HepG2 (cell line): Measurements from ENCODE around the gene AKR1C2. TPM values are rescaled to one million over a fixed set of nuclear protein-coding genes. Genes with fewer than 3 reads are reported as not detected.

Experiments
- ATAC-seq: fragments of 200-7000 bp; cut with Tn5 transposase; 3 replicates; pipeline ENCODE4 v1.9.1; 2020; ENCODE audit warnings: mild to moderate bottlenecking, moderate library complexity
- BruUV-seq: library from RNA; stranded (reverse); fragments of 400-500 nt; replicated peaks from 2 replicates; lab custom pipeline; 2021; lab: Mats Ljungman, UMichigan
- CTCF ChIA-PET: fragments of 300-600 bp; formaldehyde crosslinking; extraction: SDS; loops from one replicate; lab custom pipeline; 2021; ENCODE audit warnings: low total read pairs, inconsistent platforms, low intra/inter-chr PET ratio; lab: Yijun Ruan, JAX
- POLR2A ChIA-PET: fragments of 350-600 bp; sonication (Branson Sonifier 250); formaldehyde crosslinking; loops from one replicate; lab custom pipeline; 2020; ENCODE audit warnings: antibody characterized with exemption, inconsistent platforms; lab: Yijun Ruan, JAX
- DNase-seq: peaks from one replicate; pipeline ENCODE4 v3.0.0-alpha.2; 2015; ENCODE audit warnings: low spot score
- FAIRE-seq: peaks from 3 replicates; lab custom pipeline; 2011; peaks lifted over from hg19 to GRCh38; lab: Jason Lieb, UNC
- H2AFZ ChIP-seq: one replicate; pipeline ENCODE4 v1.6.1; 2011; ENCODE audit warnings: low read length, inconsistent platforms
- H3K27ac ChIP-seq: fragments of 300-600 bp; 3 replicates; pipeline ENCODE4 v1.8.0; 2011; ENCODE audit warnings: mixed run types, mild to moderate bottlenecking, mixed read lengths, low read length, inconsistent platforms; ENCODE audit not compliant: insufficient read depth; ENCODE audit errors: extremely low read length
- H3K27me3 ChIP-seq, 2 experiments: fragments of 200-600 bp in 1 of 2; 2 replicates in 1 of 2; 3 replicates in 1 of 2; pipeline versions ENCODE4 v1.6.0 to v1.8.0; 2011; ENCODE audit warnings: low read length in 2 of 2, mild to moderate bottlenecking in 2 of 2, moderate library complexity in 2 of 2, inconsistent platforms in 1 of 2; ENCODE audit not compliant: insufficient read depth in 2 of 2, control insufficient read depth in 1 of 2
- H3K36me3 ChIP-seq, 2 experiments: fragments of 200-600 bp in 1 of 2; replicated peaks in 1 of 2; 2 replicates in 1 of 2; 3 replicates in 1 of 2; pipeline versions ENCODE4 v1.5.1 to v1.8.0; 2011; ENCODE audit warnings: low read length in 2 of 2, inconsistent platforms in 1 of 2; ENCODE audit not compliant: insufficient read depth in 2 of 2, control insufficient read depth in 1 of 2
- H3K4me1 ChIP-seq: 2 replicates; pipeline ENCODE4 v1.5.1; 2012; ENCODE audit warnings: low read length, inconsistent platforms; ENCODE audit not compliant: insufficient read depth
- H3K4me2 ChIP-seq: 2 replicates; pipeline ENCODE4 v1.6.0; 2011; ENCODE audit warnings: low read depth, low read length, inconsistent platforms
- H3K4me3 ChIP-seq, 3 experiments: fragments of 200-600 bp in 1 of 3; sonication (generic), shearing (Covaris generic) in 1 of 3; replicated peaks in 1 of 3; 2 replicates each; pipeline ENCODE4 v1.5.1; 2011 to 2016; ENCODE audit warnings: low read length in 3 of 3, inconsistent platforms in 2 of 3, low read depth in 2 of 3, mild to moderate bottlenecking in 2 of 3, control low read depth in 1 of 3, mixed read lengths in 1 of 3; ENCODE audit not compliant: insufficient read depth in 1 of 3
- H3K79me2 ChIP-seq: one replicate; pipeline ENCODE4 v1.6.1; 2011; ENCODE audit warnings: low read length, inconsistent platforms; ENCODE audit not compliant: insufficient read depth
- H3K9ac ChIP-seq: 2 replicates; pipeline ENCODE4 v1.6.0; 2011; ENCODE audit warnings: mild to moderate bottlenecking, low read depth, low read length, inconsistent platforms; ENCODE audit not compliant: insufficient read depth
- H3K9me3 ChIP-seq: 2 replicates; pipeline ENCODE4 v1.5.1; 2012; ENCODE audit warnings: mild to moderate bottlenecking, low read length
- H4K20me1 ChIP-seq: 2 replicates; pipeline ENCODE4 v1.6.0; 2011; ENCODE audit warnings: inconsistent platforms, mild to moderate bottlenecking, low read length, moderate library complexity; ENCODE audit not compliant: insufficient read depth
- ASH2L ChIP-seq: fragments of 300-600, 200-600 bp; sonication (generic); IDR thresholded peaks from 2 replicates; pipeline ENCODE4 v1.7.0; 2017; ENCODE audit warnings: low read depth, mild to moderate bottlenecking, moderate library complexity, mixed read lengths, low read length; ENCODE audit not compliant: insufficient read length
- CREB1 ChIP-seq, 2 experiments: fragments of 450-650 bp in 1 of 2; IDR thresholded peaks; 2 replicates each; pipeline ENCODE4 v1.6.1; 2016 to 2017; ENCODE audit warnings: control low read depth in 1 of 2, mild to moderate bottlenecking in 1 of 2, missing compliant biosample characterization in 1 of 2, missing genetic modification characterization in 1 of 2
- ELF4 ChIP-seq: sonication (generic); formaldehyde crosslinking; IDR thresholded peaks from 2 replicates; pipeline ENCODE4 v1.5.0; 2020; ENCODE audit warnings: missing genetic modification reagents, mild to moderate bottlenecking, moderate library complexity, borderline replicate concordance
- EP300 ChIP-seq, 3 experiments: sonication (generic) in 1 of 3; formaldehyde crosslinking in 1 of 3; IDR thresholded peaks; 2 replicates each; pipeline versions ENCODE4 v1.5.1 to v1.6.1; 2011 to 2020; ENCODE audit warnings: low read depth in 2 of 3, low read length in 2 of 3, borderline replicate concordance in 1 of 3, improper control_type of control experiment in 1 of 3, mild to moderate bottlenecking in 1 of 3, missing genetic modification reagents in 1 of 3, moderate library complexity in 1 of 3
- FOSL2 ChIP-seq: sonication (generic); formaldehyde crosslinking; IDR thresholded peaks from 2 replicates; pipeline ENCODE4 v1.4.0; 2020; ENCODE audit warnings: missing genetic modification reagents
- HNRNPLL ChIP-seq: fragments of 200-400 bp; formaldehyde crosslinking; IDR thresholded peaks from 2 replicates; pipeline ENCODE4 v1.6.1; 2017; ENCODE audit warnings: mild to moderate bottlenecking, low read depth, low read length; ENCODE audit not compliant: poor library complexity, severe bottlenecking
- IRX3 ChIP-seq: sonication (generic); formaldehyde crosslinking; IDR thresholded peaks from 2 replicates; pipeline ENCODE4 v1.8.1; 2023; ENCODE audit warnings: mild to moderate bottlenecking, low read depth, missing genetic modification reagents, borderline replicate concordance
- LCORL ChIP-seq, 2 experiments: fragments of 450-650 bp in 1 of 2; sonication (generic) in 1 of 2; formaldehyde crosslinking in 1 of 2; IDR thresholded peaks; 2 replicates each; pipeline versions ENCODE4 v1.5.0 to v1.6.1; 2017 to 2020; ENCODE audit warnings: antibody characterized with exemption in 1 of 2, missing genetic modification reagents in 1 of 2
- MAFK ChIP-seq, 2 experiments: IDR thresholded peaks in 1 of 2; conservative IDR thresholded peaks in 1 of 2; 2 replicates each; pipeline ENCODE4 v1.6.1; 2011; ENCODE audit warnings: improper control_type of control experiment in 2 of 2, low read length in 2 of 2
- NFE2 ChIP-seq: sonication (generic); formaldehyde crosslinking; IDR thresholded peaks from 2 replicates; pipeline ENCODE4 v1.4.0; 2020; ENCODE audit warnings: missing genetic modification reagents
- SALL2 ChIP-seq: sonication (generic); formaldehyde crosslinking; IDR thresholded peaks from 2 replicates; pipeline ENCODE4 v1.8.1; 2023; ENCODE audit warnings: mild to moderate bottlenecking, missing genetic modification reagents, inconsistent platforms
- SIX4 ChIP-seq: sonication (generic); formaldehyde crosslinking; IDR thresholded peaks from 2 replicates; pipeline ENCODE4 v1.4.0; 2020; ENCODE audit warnings: missing genetic modification reagents
- SNAI1 ChIP-seq: sonication (generic); formaldehyde crosslinking; IDR thresholded peaks from 2 replicates; pipeline ENCODE4 v1.5.0; 2020; ENCODE audit warnings: mild to moderate bottlenecking, missing genetic modification reagents, borderline replicate concordance
- TEAD3 ChIP-seq: optimal IDR thresholded peaks from 2 replicates; pipeline ENCODE3; 2016; ENCODE audit warnings: borderline replicate concordance
- YEATS4 ChIP-seq: sonication (generic); formaldehyde crosslinking; IDR thresholded peaks from 2 replicates; pipeline ENCODE4 v1.4.0; 2020; ENCODE audit warnings: missing genetic modification reagents, borderline replicate concordance
- ZBTB20 ChIP-seq: sonication (generic); formaldehyde crosslinking; IDR thresholded peaks from 2 replicates; pipeline ENCODE4 v1.8.1; 2023; ENCODE audit warnings: missing genetic modification reagents, low read depth, mild to moderate bottlenecking, borderline replicate concordance
- ZNF124 ChIP-seq: sonication (generic); formaldehyde crosslinking; IDR thresholded peaks from 2 replicates; pipeline ENCODE4 v1.4.0; 2020; ENCODE audit warnings: missing genetic modification reagents
- ZNF333 ChIP-seq: sonication (generic); formaldehyde crosslinking; IDR thresholded peaks from 2 replicates; pipeline ENCODE4 v1.4.0; 2020; ENCODE audit warnings: mild to moderate bottlenecking, missing genetic modification reagents, borderline replicate concordance
- ZNF879 ChIP-seq: sonication (generic); formaldehyde crosslinking; IDR thresholded peaks from 2 replicates; pipeline ENCODE4 v1.8.1; 2023; ENCODE audit warnings: missing genetic modification reagents
- WGBS: methylation state at CpG from one replicate; pipeline ENCODE4 v1.1.6; 2017; ENCODE audit warnings: low lambda C conversion rate; 5-methylcytosine and 5-hydroxymethylcytosine counted together
- in situ Hi-C: cut with HindIII; loops from 2 replicates; pipeline ENCODE4 v1.10.0; 2017; ENCODE audit warnings: low pct_unique_long_range_greater_than_20kb; ENCODE audit not compliant: extremely low pct_ligation_motif_present
- intact Hi-C: fragments of 100-400 bp; cut with micrococcal nuclease; formaldehyde crosslinking; loops from one replicate; pipeline ENCODE4 v1.10.0; 2022; ENCODE audit not compliant: unreplicated experiment
- polyA plus RNA-seq, 8 experiments: library from polyadenylated mRNA; depleted of rRNA in 3 of 8; stranded (reverse) in 7 of 8; unstranded in 1 of 8; fragments of >200 nt; fragmentation: Illumina TruSeq in 4 of 8; extraction: Trizol in 4 of 8; gene quantifications; 2 replicates each; pipeline versions ENCODE4 v1.2.1 to v1.2.3, GENCODE V29; 2011 to 2016; ENCODE audit warnings: low read depth in 4 of 8, missing spikeins in 1 of 8, mixed read lengths in 1 of 8; ENCODE audit not compliant: insufficient read depth in 1 of 8
- total RNA-seq, 5 experiments: library from RNA; depleted of rRNA; stranded (reverse); fragments of >200 nt; fragmentation: Illumina TruSeq; extraction: Trizol; gene quantifications; 2 replicates each; pipeline ENCODE4 v1.2.3, GENCODE V29; 2016; ENCODE audit warnings: low read depth in 1 of 5
- TF ChIP-seq, protein P1 (sequence below): IDR thresholded peaks from 2 replicates; pipeline ENCODE4 v1.6.1; 2016; ENCODE audit warnings: low read depth
- TF ChIP-seq, protein P2 (sequence below): fragments of 450-650 bp; IDR thresholded peaks from 2 replicates; pipeline ENCODE4 v1.6.1; 2016

Gene AKR1C2
- total and polyA plus RNA-seq, 2 of the 13 experiments (the other 11 are each of a cell fraction or from before 2014, with no cell fraction given): 140 to 900 TPM

DNA sequence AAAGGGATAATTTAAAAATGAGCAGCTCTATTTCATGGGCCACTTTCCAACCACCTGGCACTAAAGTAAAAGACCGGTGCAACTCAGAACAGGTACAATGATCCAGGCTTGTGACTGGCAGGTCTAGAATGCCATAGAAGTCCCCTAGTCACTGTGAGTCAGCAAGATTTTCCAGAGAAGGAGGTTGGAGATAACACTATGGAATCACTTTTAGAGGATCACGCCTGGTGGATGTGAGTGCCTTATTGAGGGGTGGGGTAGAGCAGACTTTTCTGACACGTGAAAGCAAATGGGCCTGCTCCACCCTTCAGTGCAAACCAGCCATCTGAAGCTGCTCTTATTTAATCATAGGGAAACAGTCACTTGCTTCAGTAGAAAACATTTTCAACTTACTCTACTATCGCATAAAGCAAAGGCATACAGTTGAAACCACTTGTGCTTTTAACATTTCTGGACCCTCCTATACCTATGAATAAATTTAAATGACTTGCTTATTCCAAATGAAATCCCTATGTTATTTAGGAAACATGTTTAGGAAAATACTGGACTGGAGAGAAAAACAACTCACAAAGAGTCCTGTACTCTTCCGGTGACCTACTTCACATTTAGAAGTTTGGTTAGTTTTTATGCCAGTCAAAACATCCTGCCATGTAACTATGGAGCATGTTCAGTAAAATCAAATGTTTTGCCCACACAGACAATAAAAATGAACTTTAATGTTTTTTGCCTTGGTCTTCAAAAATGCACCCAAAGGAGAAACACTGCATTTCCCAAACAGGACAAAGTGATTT is 61.9 kb downstream of the AKR1C2 start:
- Histone ChIP-seq H3K79me2 (no peaks in the 10 kb centered on the region), H3K27ac (peak overlapping the region; percentile 88), H2AFZ (no peak overlapping the region), H3K9ac (peak overlapping the region; percentile 45; the same call in 1 of the 2 replicates), H3K4me1 (peaks cover 90% of the 10 kb centered on the region), H3K4me2 (no peak overlapping the region), H3K4me3 (no peak overlapping the region), H3K27me3 (no peaks in the 10 kb centered on the region), H4K20me1 (no peaks in the 10 kb centered on the region), H3K9me3 (no peaks in the 10 kb centered on the region), H3K36me3 (no peaks in the 10 kb centered on the region)
- intact Hi-C loops (no loop called here), in situ Hi-C loops (no loop called here)
- 79% methylated on average over 5 of the region's 5 CpGs for WGBS
- POLR2A ChIA-PET: no interaction called here
- TSS peak; percentile 88 for BruUV-seq
- CTCF ChIA-PET: no interaction called here
- DNase-seq (peak; percentile 78), FAIRE-seq (no peak), ATAC-seq (peak; percentile 29)
- no peak for TF ChIP-seq ZNF879 (CRISPR knock-in tag)
- TF ChIP-seq ZNF124 (CRISPR knock-in tag): no peak
- TF ChIP-seq MAFK (conservative IDR thresholded peaks at IDR 0.05 in 1 of 2, IDR thresholded peaks at IDR 0.05 in 1 of 2; ENCODE audit: low read length in 2 of 2): peak; percentile 64 to 78
- no peak for TF ChIP-seq ELF4 (CRISPR knock-in tag)
- peak; percentile 65 for TF ChIP-seq FOSL2
- no peak for TF ChIP-seq IRX3
- TF ChIP-seq CREB1 (IDR thresholded peaks at IDR 0.05): no peak
- TF ChIP-seq CREB1 (CRISPR knock-in tag; IDR thresholded peaks at IDR 0.05): no peak
- no peak for TF ChIP-seq SIX4 (CRISPR knock-in tag)
- TF ChIP-seq ASH2L: peak; percentile 19
- no peak for TF ChIP-seq SALL2 (CRISPR knock-in tag)
- TF ChIP-seq YEATS4: no peak
- TF ChIP-seq TEAD3 (CRISPR knock-in tag): peak; percentile 12
- peak in 1 of 2 experiments; percentile 71; a peak in 2 of 4 replicates for TF ChIP-seq EP300 (IDR thresholded peaks at IDR 0.05; ENCODE audit: low read depth in 2 of 2, low read length in 2 of 2)
- TF ChIP-seq EP300 (CRISPR knock-in tag; IDR thresholded peaks at IDR 0.05; ENCODE audit: borderline replicate concordance): peak; percentile 71; the same call in 1 of the 2 replicates
- no peak for TF ChIP-seq LCORL (IDR thresholded peaks at IDR 0.05)
- 0 out of 2 replicates have a peak, but pooled peaks have one; percentile 20 for TF ChIP-seq LCORL (CRISPR knock-in tag; IDR thresholded peaks at IDR 0.05)
- TF ChIP-seq, protein P1, sequence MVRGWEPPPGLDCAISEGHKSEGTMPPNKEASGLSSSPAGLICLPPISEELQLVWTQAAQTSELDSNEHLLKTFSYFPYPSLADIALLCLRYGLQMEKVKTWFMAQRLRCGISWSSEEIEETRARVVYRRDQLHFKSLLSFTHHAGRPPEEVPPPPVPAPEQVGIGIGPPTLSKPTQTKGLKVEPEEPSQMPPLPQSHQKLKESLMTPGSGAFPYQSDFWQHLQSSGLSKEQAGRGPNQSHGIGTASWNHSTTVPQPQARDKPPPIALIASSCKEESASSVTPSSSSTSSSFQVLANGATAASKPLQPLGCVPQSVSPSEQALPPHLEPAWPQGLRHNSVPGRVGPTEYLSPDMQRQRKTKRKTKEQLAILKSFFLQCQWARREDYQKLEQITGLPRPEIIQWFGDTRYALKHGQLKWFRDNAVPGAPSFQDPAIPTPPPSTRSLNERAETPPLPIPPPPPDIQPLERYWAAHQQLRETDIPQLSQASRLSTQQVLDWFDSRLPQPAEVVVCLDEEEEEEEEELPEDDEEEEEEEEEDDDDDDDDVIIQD (CRISPR knock-in tag): no peak
- TF ChIP-seq SNAI1 (CRISPR knock-in tag): no peak
- TF ChIP-seq ZNF333 (CRISPR knock-in tag): no peak
- TF ChIP-seq ZBTB20 (CRISPR knock-in tag): no peak
- TF ChIP-seq HNRNPLL: no peak
- TF ChIP-seq, protein P2, sequence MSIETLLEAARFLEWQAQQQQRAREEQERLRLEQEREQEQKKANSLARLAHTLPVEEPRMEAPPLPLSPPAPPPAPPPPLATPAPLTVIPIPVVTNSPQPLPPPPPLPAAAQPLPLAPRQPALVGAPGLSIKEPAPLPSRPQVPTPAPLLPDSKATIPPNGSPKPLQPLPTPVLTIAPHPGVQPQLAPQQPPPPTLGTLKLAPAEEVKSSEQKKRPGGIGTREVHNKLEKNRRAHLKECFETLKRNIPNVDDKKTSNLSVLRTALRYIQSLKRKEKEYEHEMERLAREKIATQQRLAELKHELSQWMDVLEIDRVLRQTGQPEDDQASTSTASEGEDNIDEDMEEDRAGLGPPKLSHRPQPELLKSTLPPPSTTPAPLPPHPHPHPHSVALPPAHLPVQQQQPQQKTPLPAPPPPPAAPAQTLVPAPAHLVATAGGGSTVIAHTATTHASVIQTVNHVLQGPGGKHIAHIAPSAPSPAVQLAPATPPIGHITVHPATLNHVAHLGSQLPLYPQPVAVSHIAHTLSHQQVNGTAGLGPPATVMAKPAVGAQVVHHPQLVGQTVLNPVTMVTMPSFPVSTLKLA: no peak
- TF ChIP-seq NFE2 (CRISPR knock-in tag): peak; percentile 95
